CD4-positive, CD25-positive, alpha-beta regulatory T cell (primary cell): ENCODE data around the gene RBM7. TPM values are rescaled to one million over a fixed set of nuclear protein-coding genes. Genes with fewer than 3 reads are reported as not detected.

Source experiments
- ATAC-seq, 2 donors: fragments of 150-1000 bp; cut with Tn5 transposase; one replicate each; pipeline ENCODE4 v1.10.0; 2021; ENCODE audit warnings: low read depth in 2 of 2, moderate number of reproducible peaks in 2 of 2, moderate library complexity in 1 of 2
- DNase-seq, 3 donors: peaks; one replicate each; pipeline versions ENCODE4 v3.0.0 to v3.0.0-alpha.2; 2012 to 2022; ENCODE audit warnings: mixed read lengths in 1 of 3
- H3K27ac ChIP-seq: one replicate; pipeline ENCODE4 v1.7.0; 2013; ENCODE audit warnings: mild to moderate bottlenecking, low read length; ENCODE audit not compliant: insufficient read depth, poor library complexity, severe bottlenecking
- H3K27me3 ChIP-seq: one replicate; pipeline ENCODE4 v1.7.0; 2013; ENCODE audit warnings: low read length; ENCODE audit not compliant: control insufficient read depth, insufficient read depth
- H3K36me3 ChIP-seq: one replicate; pipeline ENCODE4 v1.7.0; 2013; ENCODE audit warnings: mild to moderate bottlenecking, low read length, moderate library complexity; ENCODE audit not compliant: control insufficient read depth, insufficient read depth
- H3K4me1 ChIP-seq: 2 replicates; pipeline ENCODE4 v1.7.0; 2013; ENCODE audit warnings: mild to moderate bottlenecking, low read length; ENCODE audit not compliant: insufficient read depth, control insufficient read depth, poor library complexity, severe bottlenecking
- H3K4me3 ChIP-seq: one replicate; pipeline ENCODE4 v1.7.0; 2013; ENCODE audit warnings: low read depth, mild to moderate bottlenecking, low read length, moderate library complexity
- H3K9me3 ChIP-seq, 2 experiments: 1 replicate in 1 of 2; 2 replicates in 1 of 2; pipeline ENCODE4 v1.7.0; 2013; ENCODE audit warnings: low read length in 2 of 2, mild to moderate bottlenecking in 1 of 2, moderate library complexity in 1 of 2; ENCODE audit not compliant: control insufficient read depth in 2 of 2
- H3K27ac Mint-ChIP-seq, 3 donors: one replicate each; pipeline ENCODE4 v1.8.0; 2020 to 2022; ENCODE audit warnings: mild to moderate bottlenecking in 3 of 3, mixed read lengths in 3 of 3, moderate library complexity in 2 of 3
- H3K27me3 Mint-ChIP-seq: one replicate; pipeline ENCODE4 v1.8.0; 2022; ENCODE audit warnings: mild to moderate bottlenecking, mixed read lengths
- H3K36me3 Mint-ChIP-seq: one replicate; pipeline ENCODE4 v1.8.0; 2020; ENCODE audit warnings: mixed read lengths
- H3K4me1 Mint-ChIP-seq, 4 donors: one replicate each; pipeline ENCODE4 v1.8.0; 2020 to 2022; ENCODE audit warnings: mixed read lengths in 4 of 4, mild to moderate bottlenecking in 1 of 4
- H3K4me3 Mint-ChIP-seq, 4 donors: one replicate each; pipeline ENCODE4 v1.8.0; 2020 to 2022; ENCODE audit warnings: mild to moderate bottlenecking in 4 of 4, mixed read lengths in 4 of 4, moderate library complexity in 3 of 4
- H3K9me3 Mint-ChIP-seq, 7 donors: one replicate each; pipeline ENCODE4 v1.8.0; 2020 to 2022; ENCODE audit warnings: mixed read lengths in 7 of 7, mild to moderate bottlenecking in 3 of 7, moderate library complexity in 2 of 7
- polyA plus RNA-seq, 4 donors: library from polyadenylated mRNA; unstranded; fragments of 300-500 nt; fragmentation: Illumina TruSeq; gene quantifications; one replicate each; pipeline ENCODE4 v1.2.3, GENCODE V29; 2021
- total RNA-seq: library from RNA; stranded (reverse); gene quantifications from one replicate; pipeline ENCODE4 v1.2.3, GENCODE V29; 2022

Gene RBM7
- total and polyA plus RNA-seq, 5 donors from 2014 or later = 28.7 to 57.2 (median 31.9) TPM

GRCh38 chr11:114398303-114398920 is 2.1 kb upstream of the RBM7 start:
- Histone ChIP-seq H3K27ac (no peak overlapping the region), H3K27me3 (no peaks in the 10 kb centered on the region), H3K4me1 (peaks cover 31% of the 10 kb centered on the region), H3K36me3 (peaks cover 3% of the 10 kb centered on the region), H3K9me3 (no peaks in the 10 kb centered on the region), H3K4me3 (peak overlapping the region; percentile 88)
- Mint-ChIP-seq H3K9me3 (no peaks in the 10 kb centered on the region), H3K4me1 (peaks cover 25 to 60% (median 36%) of the 10 kb centered on the region in 4 donors), H3K27me3 (peaks cover 4% of the 10 kb centered on the region), H3K36me3 (peaks cover 11% of the 10 kb centered on the region), H3K4me3 (peak overlapping the region; percentile 96 to 98 (median 96)), H3K27ac (peak overlapping the region in 2 of 3 donors; percentile 99)
- DNase-seq = no peak
- ATAC-seq = no peak

GRCh38 chr11:114399490-114400215 is 813 bp upstream of the RBM7 start:
- Mint-ChIP-seq H3K4me1 (peaks cover 34 to 72% (median 44%) of the 10 kb centered on the region in 4 donors), H3K9me3 (no peaks in the 10 kb centered on the region), H3K36me3 (peaks cover 11% of the 10 kb centered on the region), H3K27ac (peak overlapping the region; percentile 99), H3K27me3 (peaks cover 4% of the 10 kb centered on the region), H3K4me3 (peak overlapping the region; percentile 96 to 98 (median 96))
- peak; percentile 1 to 5 for ATAC-seq
- H3K4me3 ChIP-seq = peak overlapping the region; percentile 88
- peaks cover 42% of the 10 kb centered on the region for H3K4me1 ChIP-seq
- H3K9me3 ChIP-seq = no peaks in the 10 kb centered on the region
- DNase-seq = no peak
- H3K36me3 ChIP-seq = peaks cover 3% of the 10 kb centered on the region
- peak overlapping the region; percentile 97 for H3K27ac ChIP-seq
- no peaks in the 10 kb centered on the region for H3K27me3 ChIP-seq

DNA sequence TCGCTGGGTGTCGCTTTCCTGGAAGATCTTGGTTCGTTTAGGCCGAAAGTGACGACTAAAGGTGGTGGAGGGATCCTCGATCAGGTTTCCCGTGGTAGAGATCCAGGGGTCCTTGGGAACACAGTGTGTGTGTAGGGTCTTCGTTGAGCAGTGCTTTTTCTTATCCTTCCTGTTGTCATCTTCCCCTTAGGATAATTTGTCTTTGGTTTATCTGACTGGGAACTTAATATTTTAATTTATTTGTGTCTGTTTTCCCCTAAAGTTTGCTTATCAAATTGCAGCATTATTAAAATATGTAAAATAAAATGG is 403 bp downstream of the RBM7 start:
- no peaks in the 10 kb centered on the region for H3K27me3 ChIP-seq
- H3K27ac ChIP-seq = peak overlapping the region; percentile 97
- H3K4me1 ChIP-seq = peaks cover 44% of the 10 kb centered on the region
- DNase-seq = no peak
- H3K4me3 ChIP-seq = peak overlapping the region; percentile 100
- H3K27me3 Mint-ChIP-seq = no peaks in the 10 kb centered on the region
- no peak for ATAC-seq
- no peaks in the 10 kb centered on the region for H3K9me3 ChIP-seq
- H3K4me1 Mint-ChIP-seq = peaks cover 40 to 82% (median 49%) of the 10 kb centered on the region in 4 donors
- no peaks in the 10 kb centered on the region for H3K9me3 Mint-ChIP-seq
- H3K4me3 Mint-ChIP-seq = peak overlapping the region; percentile 96 to 98 (median 96)
- peaks cover 22% of the 10 kb centered on the region for H3K36me3 Mint-ChIP-seq
- peak overlapping the region; percentile 99 for H3K27ac Mint-ChIP-seq
- peaks cover 14% of the 10 kb centered on the region for H3K36me3 ChIP-seq

- peaks cover 40 to 86% (median 49%) of the 10 kb centered on the region in 4 donors for H3K4me1 Mint-ChIP-seq
- ATAC-seq (no peak), DNase-seq (peak in 1 of 3 donors; percentile 13)
- peaks cover 19% of the 10 kb centered on the region for H3K36me3 ChIP-seq
- H3K27me3 Mint-ChIP-seq = no peaks in the 10 kb centered on the region
- peak overlapping the region; percentile 99 for H3K27ac Mint-ChIP-seq
- H3K36me3 Mint-ChIP-seq = peaks cover 26% of the 10 kb centered on the region
- H3K4me3 Mint-ChIP-seq = peak overlapping the region; percentile 96 to 98 (median 96)
- H3K9me3 Mint-ChIP-seq = no peaks in the 10 kb centered on the region
- H3K27ac ChIP-seq = peak overlapping the region; percentile 97
- H3K27me3 ChIP-seq = no peaks in the 10 kb centered on the region
- H3K4me1 ChIP-seq = peaks cover 44% of the 10 kb centered on the region
- H3K4me3 ChIP-seq = peak overlapping the region; percentile 100
- no peaks in the 10 kb centered on the region for H3K9me3 ChIP-seq
Measured at GRCh38 chr11:114401311-114401710, 845 bp downstream of the RBM7 start.

- no peaks in the 10 kb centered on the region for H3K27me3 ChIP-seq
- Mint-ChIP-seq H3K4me1 (peaks cover 0 to 6% (median 1%) of the 10 kb centered on the region in 4 donors), H3K36me3 (peaks cover 34% of the 10 kb centered on the region), H3K4me3 (no peak overlapping the region), H3K9me3 (no peaks in the 10 kb centered on the region), H3K27ac (peak overlapping the region in 1 of 3 donors; percentile 26), H3K27me3 (no peaks in the 10 kb centered on the region)
- ATAC-seq (no peak), DNase-seq (no peak)
- H3K4me1 ChIP-seq = no peaks in the 10 kb centered on the region
- H3K36me3 ChIP-seq = peaks cover 31% of the 10 kb centered on the region
- H3K9me3 ChIP-seq = no peaks in the 10 kb centered on the region
- H3K27ac ChIP-seq = no peak overlapping the region
- no peak overlapping the region for H3K4me3 ChIP-seq
Measured at GRCh38 chr11:114412946-114413345, 12.5 kb downstream of the RBM7 start.

- H3K27ac ChIP-seq = no peak overlapping the region
- no peaks in the 10 kb centered on the region for H3K27me3 Mint-ChIP-seq
- no peaks in the 10 kb centered on the region for H3K27me3 ChIP-seq
- H3K4me3 Mint-ChIP-seq = no peak overlapping the region
- DNase-seq (no peak), ATAC-seq (no peak)
- H3K9me3 ChIP-seq = no peaks in the 10 kb centered on the region
- H3K27ac Mint-ChIP-seq = no peak overlapping the region
- peaks cover 22% of the 10 kb centered on the region for H3K36me3 ChIP-seq
- peaks cover 0 to 6% (median 1%) of the 10 kb centered on the region in 4 donors for H3K4me1 Mint-ChIP-seq
- no peaks in the 10 kb centered on the region for H3K4me1 ChIP-seq
- no peak overlapping the region for H3K4me3 ChIP-seq
- H3K36me3 Mint-ChIP-seq = peaks cover 34% of the 10 kb centered on the region
- no peaks in the 10 kb centered on the region for H3K9me3 Mint-ChIP-seq
Measured at GRCh38 chr11:114413958-114414357, 13.5 kb downstream of the RBM7 start.

DNA sequence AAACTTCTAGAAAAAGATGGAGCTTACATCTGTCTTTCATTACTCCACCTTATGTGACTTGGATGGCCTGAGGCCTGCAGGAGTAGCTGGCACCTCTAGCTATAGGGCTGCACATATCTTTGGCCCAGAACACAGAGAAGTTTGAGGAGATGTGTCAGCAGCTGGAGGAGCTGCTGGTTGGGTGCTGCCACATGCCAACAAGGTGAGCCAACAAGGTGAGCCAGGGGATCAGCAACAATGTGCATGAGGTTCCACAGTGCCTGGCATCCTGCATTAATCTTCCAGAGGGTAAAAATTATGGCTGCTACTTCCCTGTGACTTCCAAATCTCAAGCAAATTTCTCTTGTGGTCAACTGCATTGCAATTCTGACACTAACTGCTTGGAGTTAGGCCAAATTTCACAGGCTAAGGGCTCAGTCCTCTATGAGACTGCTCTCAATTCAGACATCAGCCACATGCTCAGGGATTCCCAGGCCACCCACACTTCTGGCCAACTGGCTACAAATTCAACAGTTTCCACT is 16.0 kb downstream of the RBM7 start:
- no peaks in the 10 kb centered on the region for H3K4me1 ChIP-seq
- no peaks in the 10 kb centered on the region for H3K36me3 ChIP-seq

More for the DNA sequence above, 16.0 kb downstream of the RBM7 start:
- DNase-seq = no peak
- peaks cover 0 to 2% (median 1%) of the 10 kb centered on the region in 4 donors for H3K4me1 Mint-ChIP-seq
- no peak overlapping the region for H3K27ac Mint-ChIP-seq
- Histone ChIP-seq H3K27ac (no peak overlapping the region), H3K4me3 (no peak overlapping the region), H3K27me3 (no peaks in the 10 kb centered on the region), H3K9me3 (no peaks in the 10 kb centered on the region)
- no peaks in the 10 kb centered on the region for H3K27me3 Mint-ChIP-seq
- no peaks in the 10 kb centered on the region for H3K9me3 Mint-ChIP-seq
- ATAC-seq = no peak
- peaks cover 23% of the 10 kb centered on the region for H3K36me3 Mint-ChIP-seq
- H3K4me3 Mint-ChIP-seq = no peak overlapping the region
